Astrocyte (in vitro differentiated cells and primary cell): ENCODE measurements around the gene PRKG1. TPM values are rescaled to one million over a fixed set of nuclear protein-coding genes. Genes with fewer than 3 reads are reported as not detected.

Experiments used
- DNase-seq: peaks from one replicate; pipeline ENCODE4 v3.0.0-alpha.2; 2010; ENCODE audit warnings: low read depth
- FAIRE-seq: peaks from 2 replicates; lab custom pipeline; 2011; peaks lifted over from hg19 to GRCh38; lab: Jason Lieb, UNC
- H2AFZ ChIP-seq: 2 replicates; pipeline ENCODE4 v1.6.0; 2012; ENCODE audit warnings: low read depth, low read length, inconsistent platforms
- H3K27ac ChIP-seq: 2 replicates; pipeline ENCODE4 v1.5.1; 2011; ENCODE audit warnings: low read depth, low read length, inconsistent platforms
- H3K27me3 ChIP-seq: 2 replicates; pipeline ENCODE4 v1.6.0; 2011; ENCODE audit warnings: low read length, inconsistent platforms; ENCODE audit not compliant: insufficient read depth
- H3K36me3 ChIP-seq: 2 replicates; pipeline ENCODE4 v1.5.1; 2011; ENCODE audit warnings: low read length, inconsistent platforms; ENCODE audit not compliant: insufficient read depth
- H3K4me1 ChIP-seq: 2 replicates; pipeline ENCODE4 v1.5.1; 2011; ENCODE audit warnings: low read length, inconsistent platforms; ENCODE audit not compliant: insufficient read depth
- H3K4me2 ChIP-seq: 2 replicates; pipeline ENCODE4 v1.6.0; 2012; ENCODE audit warnings: low read length, inconsistent platforms
- H3K4me3 ChIP-seq: 2 replicates; pipeline ENCODE4 v1.5.1; 2011; ENCODE audit warnings: low read depth, mild to moderate bottlenecking, low read length, inconsistent platforms; ENCODE audit not compliant: insufficient read depth
- H3K79me2 ChIP-seq: 2 replicates; pipeline ENCODE4 v1.6.0; 2012; ENCODE audit warnings: mild to moderate bottlenecking, low read length, inconsistent platforms; ENCODE audit not compliant: insufficient read depth
- H3K9ac ChIP-seq: 2 replicates; pipeline ENCODE4 v1.6.0; 2012; ENCODE audit warnings: mild to moderate bottlenecking, low read length, inconsistent platforms
- H3K9me3 ChIP-seq: 2 replicates; pipeline ENCODE4 v1.5.1; 2012; ENCODE audit warnings: low read depth, mild to moderate bottlenecking, low read length, inconsistent platforms; ENCODE audit not compliant: insufficient read depth
- H4K20me1 ChIP-seq: 2 replicates; pipeline ENCODE4 v1.6.0; 2012; ENCODE audit warnings: low read length, inconsistent platforms; ENCODE audit not compliant: insufficient read depth
- H3K27ac Mint-ChIP-seq: one replicate; pipeline ENCODE4 v1.8.0; 2021; ENCODE audit warnings: mild to moderate bottlenecking, mixed read lengths; ENCODE audit not compliant: unreplicated experiment
- H3K27me3 Mint-ChIP-seq: one replicate; pipeline ENCODE4 v1.8.0; 2021; ENCODE audit warnings: low read depth, mixed read lengths; ENCODE audit not compliant: unreplicated experiment
- H3K36me3 Mint-ChIP-seq: one replicate; pipeline ENCODE4 v1.8.0; 2021; ENCODE audit warnings: low read depth, mixed read lengths; ENCODE audit not compliant: unreplicated experiment
- H3K4me1 Mint-ChIP-seq: one replicate; pipeline ENCODE4 v1.8.0; 2021; ENCODE audit warnings: low read depth, mixed read lengths; ENCODE audit not compliant: unreplicated experiment
- H3K4me3 Mint-ChIP-seq: one replicate; pipeline ENCODE4 v1.8.0; 2021; ENCODE audit warnings: mild to moderate bottlenecking, moderate library complexity, mixed read lengths; ENCODE audit not compliant: unreplicated experiment
- H3K9me3 Mint-ChIP-seq: one replicate; pipeline ENCODE4 v1.8.0; 2021; ENCODE audit warnings: mild to moderate bottlenecking, mixed read lengths; ENCODE audit not compliant: unreplicated experiment
- EZH2 ChIP-seq: IDR thresholded peaks from 2 replicates; pipeline ENCODE4 v1.6.1; 2012; ENCODE audit warnings: mild to moderate bottlenecking, low read length, inconsistent platforms; ENCODE audit not compliant: insufficient read depth
- total RNA-seq: library from RNA; stranded (reverse); gene quantifications from 2 replicates; pipeline ENCODE4 v1.2.1, GENCODE V29; 2021
- TF ChIP-seq, protein P1 (sequence below): IDR thresholded peaks from 2 replicates; pipeline ENCODE4 v1.5.1; 2011; ENCODE audit warnings: low read depth, mild to moderate bottlenecking, inconsistent platforms, low read length, moderate library complexity; ENCODE audit not compliant: insufficient read depth

PRKG1 gene
- total RNA-seq, 1 donor from 2014 or later = 3.1 TPM

DNA sequence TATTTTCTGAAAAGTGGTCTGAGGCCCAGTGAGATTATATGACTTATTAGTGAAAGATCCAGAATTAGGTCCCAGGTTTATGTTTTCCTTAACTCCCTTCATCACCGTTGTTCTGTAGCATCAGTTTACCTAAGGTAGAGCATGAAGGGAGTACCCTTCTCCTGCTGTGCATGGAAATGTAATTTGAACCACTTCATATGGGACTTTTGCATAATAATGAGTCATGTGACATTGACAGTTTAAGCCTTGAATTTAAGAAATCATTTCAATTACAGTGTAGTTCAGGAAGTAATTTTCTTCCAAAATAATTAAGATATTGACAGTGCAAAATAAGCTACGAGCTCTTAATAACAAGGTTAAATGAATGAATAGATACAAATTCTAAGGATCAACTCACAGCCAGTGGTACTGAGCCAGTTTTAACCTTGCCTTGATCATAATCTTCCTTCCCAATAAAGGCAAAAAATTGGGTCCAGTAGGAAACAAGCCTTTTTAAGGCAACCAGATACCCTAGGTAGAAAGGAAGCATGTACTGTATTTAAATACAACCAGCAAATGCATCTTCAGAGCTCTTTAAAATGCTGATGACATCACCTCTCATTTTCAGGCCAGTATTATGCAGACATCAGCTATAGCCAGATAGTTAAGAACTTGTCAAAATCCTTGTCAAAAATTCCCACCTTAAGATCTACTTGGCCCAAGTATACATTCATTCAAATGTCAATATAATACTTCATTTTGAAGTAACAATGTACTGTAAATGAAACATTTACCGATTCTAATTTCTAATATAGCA lies 1191.0 kb downstream of the PRKG1 start:
- H3K9ac ChIP-seq = no peak overlapping the region
- H3K4me1 ChIP-seq = no peaks in the 10 kb centered on the region
- H3K4me2 ChIP-seq = no peak overlapping the region
- Mint-ChIP-seq H3K4me3 (no peak overlapping the region), H3K4me1 (peaks cover 3% of the 10 kb centered on the region), H3K27me3 (no peaks in the 10 kb centered on the region), H3K36me3 (no peaks in the 10 kb centered on the region), H3K27ac (no peak overlapping the region), H3K9me3 (no peaks in the 10 kb centered on the region)
- H2AFZ ChIP-seq = no peak overlapping the region
- no peak overlapping the region for H3K27ac ChIP-seq
- H3K27me3 ChIP-seq = no peaks in the 10 kb centered on the region
- H3K4me3 ChIP-seq = no peak overlapping the region
- FAIRE-seq (peak; percentile 43), DNase-seq (no peak)
- no peaks in the 10 kb centered on the region for H3K9me3 ChIP-seq
- no peaks in the 10 kb centered on the region for H3K36me3 ChIP-seq
- H3K79me2 ChIP-seq = no peaks in the 10 kb centered on the region
- no peak for TF ChIP-seq EZH2
- TF ChIP-seq, protein P1, sequence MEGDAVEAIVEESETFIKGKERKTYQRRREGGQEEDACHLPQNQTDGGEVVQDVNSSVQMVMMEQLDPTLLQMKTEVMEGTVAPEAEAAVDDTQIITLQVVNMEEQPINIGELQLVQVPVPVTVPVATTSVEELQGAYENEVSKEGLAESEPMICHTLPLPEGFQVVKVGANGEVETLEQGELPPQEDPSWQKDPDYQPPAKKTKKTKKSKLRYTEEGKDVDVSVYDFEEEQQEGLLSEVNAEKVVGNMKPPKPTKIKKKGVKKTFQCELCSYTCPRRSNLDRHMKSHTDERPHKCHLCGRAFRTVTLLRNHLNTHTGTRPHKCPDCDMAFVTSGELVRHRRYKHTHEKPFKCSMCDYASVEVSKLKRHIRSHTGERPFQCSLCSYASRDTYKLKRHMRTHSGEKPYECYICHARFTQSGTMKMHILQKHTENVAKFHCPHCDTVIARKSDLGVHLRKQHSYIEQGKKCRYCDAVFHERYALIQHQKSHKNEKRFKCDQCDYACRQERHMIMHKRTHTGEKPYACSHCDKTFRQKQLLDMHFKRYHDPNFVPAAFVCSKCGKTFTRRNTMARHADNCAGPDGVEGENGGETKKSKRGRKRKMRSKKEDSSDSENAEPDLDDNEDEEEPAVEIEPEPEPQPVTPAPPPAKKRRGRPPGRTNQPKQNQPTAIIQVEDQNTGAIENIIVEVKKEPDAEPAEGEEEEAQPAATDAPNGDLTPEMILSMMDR = no peak
- H4K20me1 ChIP-seq = no peaks in the 10 kb centered on the region

DNA sequence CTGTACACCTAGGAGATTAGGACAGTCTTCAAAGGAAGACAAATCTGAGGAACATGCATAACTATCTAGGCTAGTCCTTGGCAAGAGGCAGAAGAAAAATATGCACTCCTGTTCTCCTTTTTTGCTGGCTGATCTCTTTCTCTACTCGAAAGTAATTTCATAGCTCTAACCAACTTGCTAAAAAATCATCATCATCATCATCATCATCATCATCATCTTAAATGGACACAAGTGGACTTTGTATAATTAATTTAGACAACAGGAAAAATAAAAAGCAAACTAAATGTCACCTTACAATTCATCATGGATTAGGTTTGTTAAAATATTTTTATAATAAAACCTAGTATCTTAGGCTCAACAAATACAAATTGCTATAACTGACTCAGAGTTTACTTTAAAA lies 1192.6 kb downstream of the PRKG1 start:
- H3K4me1 ChIP-seq = no peaks in the 10 kb centered on the region
- H3K27ac Mint-ChIP-seq = no peak overlapping the region
- H3K9me3 Mint-ChIP-seq = no peaks in the 10 kb centered on the region
- no peak overlapping the region for H3K4me2 ChIP-seq
- no peak overlapping the region for H2AFZ ChIP-seq
- H3K27me3 ChIP-seq = no peaks in the 10 kb centered on the region
- no peak for TF ChIP-seq EZH2
- TF ChIP-seq, protein P1 = no peak
- no peak overlapping the region for H3K9ac ChIP-seq
- FAIRE-seq (no peak), DNase-seq (no peak)
- no peaks in the 10 kb centered on the region for H3K27me3 Mint-ChIP-seq
- H3K4me3 Mint-ChIP-seq = no peak overlapping the region
- no peak overlapping the region for H3K4me3 ChIP-seq
- H3K36me3 ChIP-seq = no peaks in the 10 kb centered on the region
- no peaks in the 10 kb centered on the region for H4K20me1 ChIP-seq
- no peak overlapping the region for H3K27ac ChIP-seq
- H3K9me3 ChIP-seq = no peaks in the 10 kb centered on the region
- no peaks in the 10 kb centered on the region for H3K36me3 Mint-ChIP-seq
- no peaks in the 10 kb centered on the region for H3K4me1 Mint-ChIP-seq
- H3K79me2 ChIP-seq = no peaks in the 10 kb centered on the region

DNA sequence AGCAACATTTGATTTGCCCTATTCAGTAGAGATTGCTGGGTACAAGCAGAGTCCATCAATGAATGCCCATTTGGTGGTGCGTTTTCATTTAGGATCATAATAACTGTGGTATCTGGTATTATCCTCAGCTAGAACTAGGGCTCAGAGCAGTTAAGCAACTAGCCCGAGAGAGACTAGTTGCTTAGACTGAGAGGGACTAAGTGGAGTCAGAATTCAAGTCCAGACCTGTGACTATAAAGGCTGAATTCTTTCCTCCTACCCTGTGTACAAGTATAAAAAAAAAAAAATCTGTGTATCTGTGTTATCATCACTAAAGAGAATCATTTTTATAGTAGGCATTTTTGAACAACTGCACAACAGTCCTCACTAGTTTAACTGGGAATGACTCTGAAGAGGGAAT lies 1194.5 kb downstream of the PRKG1 start:
- no peak overlapping the region for H2AFZ ChIP-seq
- no peak overlapping the region for H3K27ac Mint-ChIP-seq
- H3K27me3 ChIP-seq = no peaks in the 10 kb centered on the region
- FAIRE-seq (no peak), DNase-seq (no peak)
- no peak overlapping the region for H3K27ac ChIP-seq
- no peaks in the 10 kb centered on the region for H3K36me3 Mint-ChIP-seq
- no peaks in the 10 kb centered on the region for H4K20me1 ChIP-seq
- no peaks in the 10 kb centered on the region for H3K79me2 ChIP-seq
- no peaks in the 10 kb centered on the region for H3K9me3 ChIP-seq
- H3K4me3 ChIP-seq = no peak overlapping the region
- no peak overlapping the region for H3K4me3 Mint-ChIP-seq
- no peaks in the 10 kb centered on the region for H3K9me3 Mint-ChIP-seq
- H3K4me2 ChIP-seq = no peak overlapping the region
- no peaks in the 10 kb centered on the region for H3K27me3 Mint-ChIP-seq
- no peaks in the 10 kb centered on the region for H3K36me3 ChIP-seq
- H3K4me1 Mint-ChIP-seq = no peaks in the 10 kb centered on the region
- TF ChIP-seq, protein P1 = no peak
- no peak for TF ChIP-seq EZH2
- H3K4me1 ChIP-seq = no peaks in the 10 kb centered on the region
- no peak overlapping the region for H3K9ac ChIP-seq
